Measurements from ENCODE around the gene CSRNP2.
"Not testable (repeated sequence)": the region's sequence is repeated elsewhere in the genome, so short reads cannot be mapped to it uniquely, and the experiment has no call there.

Gene CSRNP2, protein sequence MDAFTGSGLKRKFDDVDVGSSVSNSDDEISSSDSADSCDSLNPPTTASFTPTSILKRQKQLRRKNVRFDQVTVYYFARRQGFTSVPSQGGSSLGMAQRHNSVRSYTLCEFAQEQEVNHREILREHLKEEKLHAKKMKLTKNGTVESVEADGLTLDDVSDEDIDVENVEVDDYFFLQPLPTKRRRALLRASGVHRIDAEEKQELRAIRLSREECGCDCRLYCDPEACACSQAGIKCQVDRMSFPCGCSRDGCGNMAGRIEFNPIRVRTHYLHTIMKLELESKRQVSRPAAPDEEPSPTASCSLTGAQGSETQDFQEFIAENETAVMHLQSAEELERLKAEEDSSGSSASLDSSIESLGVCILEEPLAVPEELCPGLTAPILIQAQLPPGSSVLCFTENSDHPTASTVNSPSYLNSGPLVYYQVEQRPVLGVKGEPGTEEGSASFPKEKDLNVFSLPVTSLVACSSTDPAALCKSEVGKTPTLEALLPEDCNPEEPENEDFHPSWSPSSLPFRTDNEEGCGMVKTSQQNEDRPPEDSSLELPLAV

DNA sequence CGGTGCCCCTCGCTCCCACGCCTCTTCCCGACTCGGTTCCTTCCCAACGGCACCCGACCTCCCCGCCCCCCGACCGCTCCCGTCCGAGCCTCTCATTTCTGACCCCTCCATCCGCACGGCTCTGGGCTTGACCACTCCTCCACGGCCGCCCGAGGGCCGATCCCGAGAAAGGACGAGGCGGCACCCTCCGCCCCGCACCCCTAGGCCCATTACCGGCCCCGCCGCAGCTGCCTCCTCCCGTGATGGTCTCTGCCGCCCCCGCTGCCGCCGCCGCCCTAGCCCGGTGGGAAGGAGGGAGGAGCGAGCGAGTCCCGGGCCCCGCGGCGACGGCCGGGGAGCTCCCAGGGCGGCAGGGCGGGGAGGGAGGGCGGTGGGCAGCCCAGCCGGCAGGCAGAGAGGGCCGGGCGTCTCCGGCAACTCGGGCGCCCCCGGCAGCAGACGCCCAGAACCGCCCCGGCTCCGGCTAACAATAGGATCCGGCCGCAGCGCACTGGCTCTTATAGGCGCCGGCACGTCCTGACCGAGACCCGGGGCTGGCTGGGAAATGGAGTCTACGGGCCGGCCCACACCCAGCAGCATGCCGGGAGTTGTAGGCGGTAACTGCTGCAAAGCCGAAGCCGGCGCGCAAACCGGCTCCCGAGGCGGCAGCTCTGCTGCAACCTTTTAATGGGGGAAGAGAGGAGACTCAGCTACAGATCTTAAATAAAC is at the start of gene CSRNP2:
Gene CSRNP2 (minus strand): TSS at position 471 of the 708 bp plus-strand sequence. CDS start 7,035 bp downstream, outside the sequence.
- DNase-seq (ENCODE audit: low spot score): peak; percentile 99

DNA sequence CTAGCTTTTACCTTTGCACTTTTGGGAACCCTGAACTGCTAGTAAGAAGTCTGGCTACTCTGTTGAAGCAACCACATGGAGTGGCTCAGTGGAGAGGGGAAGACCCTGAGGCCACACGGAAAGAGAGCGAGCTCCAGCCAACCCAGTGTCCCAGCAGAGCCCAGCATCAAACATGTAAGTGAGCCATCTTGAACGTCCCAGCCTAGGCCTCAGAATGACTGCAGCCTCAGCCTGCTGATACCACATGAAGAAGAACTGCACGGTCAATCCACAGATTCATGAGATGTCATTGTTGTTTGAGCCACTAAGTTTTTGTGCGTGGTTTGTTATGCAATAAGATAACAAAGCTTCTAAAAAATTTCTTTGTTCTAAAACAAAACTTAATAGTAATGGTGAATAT is 49.3 kb upstream of the CSRNP2 start:
- no peak for DNase-seq (ENCODE audit: low spot score)

DNA sequence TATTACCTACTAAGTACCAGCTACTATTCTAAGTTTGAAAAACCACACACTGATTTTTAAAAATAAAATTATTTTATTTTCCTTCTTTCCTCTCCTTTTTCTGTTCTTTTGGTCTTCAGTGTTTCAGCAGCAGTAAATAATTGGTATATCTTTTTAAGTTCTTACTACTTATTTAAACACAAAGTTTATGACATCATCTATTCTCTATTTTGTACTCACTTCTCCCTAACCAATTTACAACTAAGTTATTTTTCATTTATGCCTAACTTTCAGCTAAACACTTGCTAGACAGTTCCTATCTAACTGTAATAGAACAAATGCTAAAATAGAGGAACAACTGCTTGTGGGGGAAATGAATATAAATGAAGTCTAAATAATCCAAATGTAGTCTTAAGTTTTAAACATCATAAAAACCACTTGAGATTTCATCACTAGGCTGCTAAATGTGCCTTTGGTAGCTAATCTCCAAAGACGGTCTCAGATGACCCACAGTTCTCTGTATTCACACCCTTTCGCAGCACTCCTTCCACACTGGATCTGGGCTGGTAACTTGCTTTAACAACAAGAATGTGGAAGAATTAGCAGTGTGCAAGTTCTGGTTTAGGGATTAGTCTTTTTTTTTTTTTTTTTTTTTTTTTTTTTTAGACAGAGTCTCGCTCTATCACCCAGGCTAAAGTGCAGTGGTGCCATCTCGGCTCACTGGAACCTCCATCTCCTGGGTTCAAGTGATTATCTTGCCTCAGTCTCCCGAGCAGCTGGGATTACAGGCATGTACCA is 48.5 kb upstream of the CSRNP2 start:
- no peak for DNase-seq (ENCODE audit: low spot score)

DNA sequence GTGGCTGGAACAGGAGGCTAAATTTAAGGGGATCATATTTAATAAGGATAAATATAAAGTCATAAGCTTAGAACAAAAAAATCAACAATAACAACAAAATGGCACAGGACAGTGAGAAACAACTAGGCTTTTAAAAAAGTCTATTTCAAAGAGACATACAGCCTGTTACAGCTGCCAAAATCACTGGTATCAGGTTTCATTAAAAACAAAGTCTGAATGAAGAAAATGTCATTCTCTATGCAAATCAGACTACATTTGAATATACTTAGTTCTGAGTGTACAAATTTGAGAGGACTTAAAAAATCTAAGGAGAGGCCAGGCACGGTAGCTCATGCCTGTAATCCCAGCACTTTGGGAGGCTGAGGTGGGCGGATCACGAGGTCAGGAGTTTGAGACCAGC is 45.5 kb upstream of the CSRNP2 start:
- no peak for DNase-seq (ENCODE audit: low spot score)

DNA sequence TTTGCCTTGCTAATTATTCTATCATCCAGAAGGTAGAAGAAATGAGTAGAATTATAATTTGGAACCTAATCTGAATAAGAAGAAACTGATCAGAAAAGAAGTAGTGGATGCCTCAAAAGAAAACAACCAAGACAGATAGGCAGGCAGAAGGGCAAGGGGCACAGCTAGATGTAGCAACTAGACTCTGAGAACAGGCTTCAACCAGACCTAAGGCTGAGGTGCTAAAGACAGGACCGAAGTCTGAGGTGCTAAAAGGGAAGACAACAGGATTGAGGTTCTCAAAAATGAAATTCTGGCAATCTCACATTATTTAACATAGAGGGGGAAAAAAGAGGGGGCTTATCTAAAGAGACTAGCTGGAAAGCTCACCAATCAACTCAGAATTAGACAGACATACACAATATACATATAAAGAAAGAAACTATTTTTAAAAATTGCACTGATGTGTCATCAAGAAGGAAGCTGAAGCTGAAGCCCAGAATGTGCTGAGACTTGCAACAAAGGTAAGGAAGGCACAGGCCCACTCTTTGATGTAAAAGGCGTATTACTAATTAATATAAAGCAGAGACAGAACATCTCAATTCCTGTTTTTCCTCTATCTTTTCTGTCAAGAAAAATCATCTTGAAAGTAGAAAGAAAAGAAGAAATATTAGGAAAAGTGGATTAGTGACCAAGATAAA is 43.8 kb upstream of the CSRNP2 start:
- DNase-seq (ENCODE audit: low spot score): no peak

DNA sequence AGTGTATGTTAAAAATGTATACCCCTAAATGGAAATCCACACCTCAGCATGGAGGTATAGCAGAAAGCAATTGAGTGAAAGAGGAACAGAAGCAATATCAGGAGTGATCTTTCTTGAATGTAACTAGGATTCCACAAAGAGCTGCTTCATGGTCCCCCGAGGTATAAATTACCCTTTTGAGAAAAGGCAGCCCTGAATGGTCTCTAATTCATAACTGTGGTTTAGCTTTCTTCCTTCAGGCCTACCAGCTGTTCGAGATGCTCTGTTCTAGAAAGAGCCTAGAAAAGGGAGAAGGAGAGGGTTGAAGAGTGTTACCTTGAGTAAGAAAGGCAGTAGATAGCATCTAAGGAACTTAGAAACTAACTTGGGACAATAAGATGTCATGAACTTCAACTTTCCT is 42.9 kb upstream of the CSRNP2 start:
- no peak for DNase-seq (ENCODE audit: low spot score)

DNA sequence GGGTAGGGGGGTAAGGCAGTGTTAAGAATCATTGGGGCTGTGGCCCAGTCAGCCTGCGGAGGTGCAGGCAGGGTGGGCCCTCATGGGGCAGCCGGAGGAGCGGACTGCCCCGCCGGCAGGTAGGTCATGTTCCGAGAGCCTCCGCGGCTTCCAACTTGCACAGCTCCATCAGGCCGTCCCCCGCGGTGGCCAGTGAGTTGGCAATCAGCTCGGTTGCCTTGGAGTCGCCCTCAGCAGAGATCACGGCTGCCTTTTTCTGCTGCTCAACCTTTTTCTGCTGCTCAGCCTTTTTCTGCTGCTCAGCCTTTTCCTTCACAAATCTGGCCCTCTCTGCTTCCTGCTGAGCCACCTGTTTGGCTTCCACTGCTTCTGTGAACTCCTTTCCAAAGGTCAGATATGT is 41.1 kb upstream of the CSRNP2 start:
- DNase-seq (ENCODE audit: low spot score): no peak

DNA sequence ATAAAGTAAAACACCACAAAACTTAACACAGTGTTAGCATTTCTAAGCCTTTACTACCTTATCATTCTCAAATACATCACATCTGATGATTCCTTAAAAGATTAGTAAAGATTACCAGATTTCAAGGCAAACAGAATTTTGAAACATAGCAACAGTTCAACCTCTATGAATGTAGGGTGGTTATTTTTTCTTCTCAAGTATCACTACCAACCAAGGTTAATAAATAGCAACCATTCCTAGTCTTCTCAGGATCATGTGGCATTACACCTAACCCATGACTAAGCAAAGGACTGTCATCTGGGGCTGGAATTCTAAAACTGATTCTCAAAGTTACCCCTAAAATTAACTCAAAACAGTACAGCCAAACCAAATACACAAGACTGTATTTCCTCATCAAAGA is 39.4 kb upstream of the CSRNP2 start:
- no peak for DNase-seq (ENCODE audit: low spot score)

DNA sequence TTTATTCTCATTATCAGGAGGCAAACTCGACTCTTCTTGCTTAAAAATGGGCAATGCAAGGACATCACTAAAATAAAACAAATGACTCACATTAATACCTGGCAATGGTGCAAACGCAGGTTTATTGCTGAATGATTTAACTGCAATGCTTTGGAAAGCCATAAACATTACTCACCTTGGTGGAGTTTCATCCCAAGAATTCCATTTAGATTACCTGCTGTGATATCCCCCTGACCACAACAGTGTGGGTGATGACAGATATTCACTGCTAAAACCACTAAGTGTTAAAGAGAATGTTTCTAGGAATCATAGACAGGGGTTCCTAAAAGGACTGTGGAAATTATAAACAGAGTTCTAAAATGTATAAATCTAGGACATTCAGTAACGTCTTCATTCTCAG is 35.3 kb upstream of the CSRNP2 start:
- peak; percentile 86 for DNase-seq (ENCODE audit: low spot score)

DNA sequence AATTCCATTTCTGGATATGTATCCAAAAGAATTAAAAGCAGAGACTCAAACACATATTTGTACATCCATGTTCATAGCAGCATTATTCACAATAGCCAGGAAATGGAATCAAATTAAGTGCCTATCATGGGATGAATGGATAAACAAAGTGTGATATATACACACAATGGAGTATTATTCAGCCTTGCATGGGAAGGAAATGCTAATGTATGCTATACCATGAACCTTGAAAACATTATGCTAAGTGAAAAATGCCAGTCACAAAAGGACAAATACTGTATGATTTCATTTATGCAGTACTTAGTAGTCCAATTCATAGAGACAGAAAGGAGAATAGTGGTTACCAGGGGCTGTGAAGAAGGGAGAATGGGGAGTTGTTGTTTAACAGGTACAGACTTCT is 32.1 kb upstream of the CSRNP2 start:
- DNase-seq (ENCODE audit: low spot score): no peak

DNA sequence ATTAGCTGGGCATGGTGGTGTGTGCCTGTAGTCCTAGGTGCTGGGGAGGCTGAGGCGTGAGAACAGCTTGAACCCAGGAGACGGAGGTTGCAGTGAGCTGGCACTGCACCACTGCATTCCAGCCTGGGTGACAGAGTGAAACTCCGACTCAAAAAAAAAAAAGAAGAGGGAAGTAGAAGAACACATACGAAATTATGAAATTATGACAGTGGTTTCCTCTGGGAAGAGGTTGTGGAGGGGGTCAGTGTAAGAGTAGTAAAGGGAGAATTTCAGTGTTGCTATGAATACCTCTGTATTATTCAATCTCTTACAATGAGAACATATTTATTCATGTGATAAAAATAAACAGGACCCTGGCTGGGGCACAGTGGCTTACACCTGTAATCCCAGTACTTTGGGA is 24.7 kb upstream of the CSRNP2 start:
- no peak for DNase-seq (ENCODE audit: low spot score)

DNA sequence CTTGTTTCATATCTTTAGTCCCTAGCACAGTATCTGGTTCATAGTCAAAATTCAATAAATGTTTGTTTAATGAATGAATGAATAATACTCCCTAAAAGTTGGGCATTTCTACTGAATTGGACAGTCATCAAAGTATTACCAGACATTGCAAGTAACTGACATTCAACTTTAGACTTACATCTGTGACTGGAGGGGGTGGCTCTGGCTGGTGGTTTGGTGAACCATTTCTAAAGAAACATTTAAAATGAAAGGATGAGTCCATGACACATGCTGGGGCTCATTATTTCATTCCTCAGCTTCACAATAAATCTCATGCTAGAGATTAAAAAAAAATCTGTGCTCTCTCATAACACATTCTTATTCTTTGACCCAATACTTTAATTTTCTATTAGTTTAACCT is 20.6 kb upstream of the CSRNP2 start:
- DNase-seq (ENCODE audit: low spot score): no peak

DNA sequence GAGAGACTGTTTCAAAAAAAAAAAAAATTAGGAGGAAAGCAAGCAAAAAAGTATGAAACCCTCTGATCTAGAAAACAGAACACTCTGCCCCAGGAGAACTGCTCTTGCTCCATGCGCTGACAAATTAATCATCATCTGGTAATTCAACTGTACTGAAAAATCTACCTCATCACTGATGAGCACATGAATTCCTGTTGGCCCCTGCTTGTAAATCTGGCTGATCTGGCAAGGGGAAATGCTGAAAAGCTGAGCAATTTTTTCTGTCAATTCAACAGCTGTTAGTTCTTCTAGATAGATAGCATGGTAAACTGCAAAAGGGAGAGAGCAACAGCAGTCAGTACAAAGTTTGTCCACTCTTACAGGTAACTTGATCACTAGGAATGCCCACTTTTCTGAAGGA is 15.2 kb upstream of the CSRNP2 start:
- no peak for DNase-seq (ENCODE audit: low spot score)

DNA sequence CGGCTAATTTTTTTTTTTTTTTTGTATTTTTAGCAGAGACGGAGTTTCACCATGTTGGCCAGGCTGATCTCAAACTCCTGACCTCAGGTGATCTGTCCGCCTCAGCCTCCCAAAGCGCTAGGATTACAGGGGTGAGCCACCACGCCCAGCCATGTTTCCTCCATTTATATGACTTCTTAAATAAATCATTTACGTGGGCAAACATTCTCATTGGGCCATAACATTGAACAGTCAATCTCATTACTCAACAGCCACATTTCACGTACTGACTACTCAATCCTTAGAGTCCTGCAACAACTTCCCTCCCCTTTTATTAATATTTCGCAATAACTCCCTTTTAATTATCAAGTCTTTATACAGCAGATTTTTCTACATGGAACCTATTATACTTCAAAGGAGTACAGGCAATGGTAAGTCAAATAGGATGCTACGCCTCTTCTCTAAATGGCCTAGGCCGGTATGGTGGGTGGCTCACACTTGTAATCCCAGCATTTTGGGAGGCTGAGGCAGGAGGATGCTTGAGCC is 7.4 kb upstream of the CSRNP2 start:
- DNase-seq (ENCODE audit: low spot score): no peak

DNA sequence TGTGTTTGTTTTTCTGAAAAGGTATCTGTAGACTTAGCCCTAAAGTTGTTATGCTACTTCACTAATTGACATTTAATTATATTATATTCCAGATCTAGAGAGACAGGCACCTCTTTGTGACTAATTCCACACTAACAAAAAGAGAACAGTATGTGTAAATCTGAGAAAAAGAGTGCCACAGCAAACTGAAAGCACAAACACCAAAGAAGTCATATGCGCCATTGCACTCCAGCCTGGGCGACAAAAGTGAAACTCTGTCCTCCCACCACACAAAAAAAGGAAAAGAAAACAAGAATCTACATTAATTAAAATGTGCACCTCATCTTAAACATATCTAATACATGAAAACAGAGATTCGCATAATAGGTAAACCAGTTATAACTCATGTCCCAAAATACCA is 4.4 kb upstream of the CSRNP2 start:
- DNase-seq (ENCODE audit: low spot score): no peak

DNA sequence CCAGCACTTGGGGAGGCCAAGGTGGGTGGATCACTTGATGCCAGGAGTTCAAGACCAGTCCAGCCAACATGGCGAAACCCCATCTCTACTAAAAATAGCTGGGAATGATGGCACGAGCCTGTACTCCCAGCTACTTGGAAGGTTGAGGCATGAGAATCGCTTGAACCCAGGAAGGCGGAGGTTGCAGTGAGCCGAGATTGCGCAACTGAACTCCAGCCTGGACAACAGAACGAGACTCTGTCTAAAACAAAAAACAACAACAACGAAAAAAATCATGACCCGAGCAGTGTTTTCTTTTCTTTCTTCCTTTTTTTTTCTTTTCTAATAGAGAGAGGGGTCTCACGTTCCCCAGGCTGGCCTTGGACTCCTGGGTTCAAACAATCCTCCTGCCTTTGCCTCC is 3.5 kb upstream of the CSRNP2 start:
- no peak for DNase-seq (ENCODE audit: low spot score)

DNA sequence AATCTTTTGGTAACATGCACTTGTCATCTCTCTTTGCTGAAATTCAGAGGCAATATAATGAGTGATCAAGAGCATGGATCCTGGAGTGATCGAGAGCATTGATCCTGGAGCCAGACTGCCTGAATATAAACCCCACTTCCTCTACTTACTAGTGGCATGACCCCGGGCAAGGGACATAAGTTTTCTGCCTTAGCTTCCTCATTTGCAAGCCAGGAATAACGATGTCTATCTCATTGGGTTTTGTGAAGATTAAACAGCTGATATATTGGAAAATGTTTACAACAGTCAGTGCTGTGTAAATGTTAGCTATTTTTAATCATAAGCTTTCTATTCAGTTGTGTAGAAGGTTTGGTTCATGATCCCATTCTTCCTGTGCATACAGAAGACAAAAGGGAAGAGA is 2.4 kb upstream of the CSRNP2 start:
- no peak for DNase-seq (ENCODE audit: low spot score)

DNA sequence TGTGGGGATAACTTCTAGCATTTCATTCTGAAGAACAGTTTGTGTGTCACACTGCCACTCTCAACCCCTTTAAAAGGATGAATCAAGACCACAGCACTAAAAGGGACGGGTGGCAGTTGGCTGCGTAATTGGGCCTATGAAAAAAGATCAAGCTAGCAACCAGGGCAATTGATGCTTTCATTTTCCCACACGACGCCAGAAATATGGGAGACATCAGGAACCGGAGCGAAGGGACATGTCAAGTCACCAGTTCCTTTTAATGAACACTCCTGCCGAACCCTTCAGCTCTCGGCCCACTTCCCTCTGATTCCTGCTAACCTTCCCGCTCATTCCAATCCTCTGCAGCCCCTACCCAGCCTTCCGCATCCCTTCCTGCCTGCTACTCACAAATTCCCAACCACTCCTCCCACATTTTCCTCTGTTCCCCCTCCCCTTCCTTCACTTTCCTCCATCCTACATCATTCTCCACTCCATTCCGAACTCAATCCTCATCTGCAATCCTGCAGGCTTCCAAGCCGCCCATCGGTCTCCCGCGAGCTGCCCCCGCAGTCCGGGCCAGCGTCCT is 753 bp downstream of the CSRNP2 start:
- DNase-seq (ENCODE audit: low spot score): peak; percentile 18

DNA sequence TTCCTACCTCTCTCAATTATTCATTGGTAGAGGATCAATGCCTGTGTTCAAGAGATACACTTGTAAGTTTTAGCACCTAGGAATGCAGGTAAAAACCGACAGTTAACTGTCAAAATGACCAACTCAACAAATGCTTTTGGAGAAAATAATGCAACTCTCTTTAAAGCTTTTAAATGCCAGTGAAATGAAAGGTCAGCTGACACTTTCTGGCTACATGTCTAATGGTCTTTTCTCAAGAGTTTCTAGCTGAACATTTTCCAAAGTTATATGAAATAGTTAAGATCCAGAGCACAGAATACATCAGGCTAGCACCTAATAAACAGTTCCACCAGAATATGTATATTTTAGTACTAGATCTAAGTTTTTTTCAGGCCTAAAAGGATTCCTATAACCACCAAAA is 2.0 kb downstream of the CSRNP2 start:
- DNase-seq (ENCODE audit: low spot score): no peak

DNA sequence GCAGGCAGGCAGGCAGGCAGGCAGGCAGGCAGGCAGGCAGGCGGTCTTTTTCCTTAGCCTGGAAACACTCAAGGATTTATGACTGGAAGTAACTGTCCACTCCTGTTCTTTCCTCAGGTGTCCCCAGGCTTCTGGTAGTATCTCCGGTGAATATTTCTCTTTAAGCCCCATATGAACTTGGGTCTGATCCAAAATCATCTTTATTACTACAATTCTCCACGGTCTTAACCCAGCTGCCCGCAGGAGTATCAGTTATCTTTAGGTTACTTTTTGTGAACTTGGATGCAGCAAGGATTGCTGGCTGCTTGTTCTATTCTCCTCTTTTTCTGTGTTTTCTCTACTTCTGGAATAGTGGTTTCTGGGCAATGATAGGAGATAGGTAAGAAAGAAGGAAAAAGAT is 3.3 kb downstream of the CSRNP2 start:
- no peak for DNase-seq (ENCODE audit: low spot score)

DNA sequence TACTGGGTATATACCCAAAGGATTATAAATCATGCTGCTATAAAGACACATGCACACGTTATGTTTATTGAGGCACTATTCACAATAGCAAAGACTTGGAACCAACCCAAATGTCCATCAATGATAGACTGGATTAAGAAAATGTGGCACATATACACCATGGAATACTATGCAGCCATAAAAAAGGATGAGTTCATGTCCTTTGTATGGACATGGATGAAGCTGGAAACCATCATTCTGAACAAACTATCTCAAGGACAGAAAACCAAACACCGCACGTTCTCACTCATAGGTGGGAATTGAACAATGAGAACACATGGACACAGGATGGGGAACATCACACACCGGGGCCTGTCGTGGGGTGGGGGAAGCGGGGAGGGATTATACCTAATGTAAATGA is 4.5 kb downstream of the CSRNP2 start:
- DNase-seq (ENCODE audit: low spot score): not testable (repeated sequence)
